ENCODE results near the gene ITGA1.

ITGA1 gene

GRCh38 chr5:52773342-52773741 is 14.4 kb upstream of the ITGA1 start:
- DNase-seq: no peak

- peak; percentile 18 for DNase-seq
Observed at GRCh38 chr5:52774005-52774410, 13.7 kb upstream of the ITGA1 start.

GRCh38 chr5:52776116-52776515 is 11.6 kb upstream of the ITGA1 start:
- DNase-seq: peak; percentile 60

GRCh38 chr5:52777186-52777585 is 10.5 kb upstream of the ITGA1 start:
- no peak for DNase-seq

- DNase-seq: no peak
Observed at GRCh38 chr5:52778781-52779180, 8.9 kb upstream of the ITGA1 start.

GRCh38 chr5:52779213-52779612 is 8.5 kb upstream of the ITGA1 start:
- no peak for DNase-seq

- DNase-seq: no peak
Observed at GRCh38 chr5:52783226-52783959, 4.3 kb upstream of the ITGA1 start.

- DNase-seq: no peak
Observed at GRCh38 chr5:52784737-52785136, 3.0 kb upstream of the ITGA1 start.

- no peak for DNase-seq
Observed at GRCh38 chr5:52786391-52786790, 1.3 kb upstream of the ITGA1 start.

GRCh38 chr5:52786949-52787599 is 642 bp upstream of the ITGA1 start:
- peak; percentile 61 for DNase-seq

GRCh38 chr5:52788505-52788821 is 747 bp downstream of the ITGA1 start:
- DNase-seq: no peak

- DNase-seq: no peak
Observed at GRCh38 chr5:52789378-52789777, 1.7 kb downstream of the ITGA1 start.

GRCh38 chr5:52789851-52790250 is 2.1 kb downstream of the ITGA1 start:
- DNase-seq: no peak

GRCh38 chr5:52791366-52791765 is 3.6 kb downstream of the ITGA1 start:
- no peak for DNase-seq

- no peak for DNase-seq
Observed at GRCh38 chr5:52794519-52794918, 6.8 kb downstream of the ITGA1 start.

- DNase-seq: no peak
Observed at GRCh38 chr5:52796031-52796430, 8.3 kb downstream of the ITGA1 start.

GRCh38 chr5:52796516-52797103 is 8.9 kb downstream of the ITGA1 start:
- no peak for DNase-seq

- DNase-seq: no peak
Observed at GRCh38 chr5:52798938-52799337, 11.2 kb downstream of the ITGA1 start.

- no peak for DNase-seq
Observed at GRCh38 chr5:52799358-52799982, 11.8 kb downstream of the ITGA1 start.

- DNase-seq: peak; percentile 95
Observed at GRCh38 chr5:52799983-52800393, 12.3 kb downstream of the ITGA1 start.

- peak; percentile 57 for DNase-seq
Observed at GRCh38 chr5:52800394-52801213, 12.9 kb downstream of the ITGA1 start.

GRCh38 chr5:52801329-52801728 is 13.6 kb downstream of the ITGA1 start:
- DNase-seq: no peak

All from CD4-positive, alpha-beta T cell treated with Interleukin-12 subunit alpha and Interleukin-12 subunit beta, for 1 hour (primary cell).